Measurements from ENCODE around the gene FUZ.

DNA sequence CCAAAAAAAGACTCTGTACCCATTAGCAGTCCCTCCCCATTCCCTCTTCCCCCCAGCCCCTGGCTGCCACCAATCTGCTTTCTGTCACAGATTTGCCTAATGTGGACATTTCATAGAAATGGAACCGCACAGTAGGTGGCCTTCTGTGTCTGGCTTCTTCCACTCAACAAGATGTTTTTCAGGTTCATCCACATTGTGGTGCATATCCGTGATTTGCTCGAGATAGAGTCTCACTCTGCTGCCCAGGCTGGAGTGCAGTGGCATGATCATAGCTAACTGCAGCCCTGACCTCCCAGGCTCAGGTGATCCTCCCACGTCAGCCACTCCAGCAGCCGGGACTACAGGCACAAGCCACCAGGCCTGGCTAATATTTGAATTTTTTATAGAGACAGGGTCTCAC lies 25.3 kb downstream of the FUZ start:
- TF ChIP-seq, protein P1, sequence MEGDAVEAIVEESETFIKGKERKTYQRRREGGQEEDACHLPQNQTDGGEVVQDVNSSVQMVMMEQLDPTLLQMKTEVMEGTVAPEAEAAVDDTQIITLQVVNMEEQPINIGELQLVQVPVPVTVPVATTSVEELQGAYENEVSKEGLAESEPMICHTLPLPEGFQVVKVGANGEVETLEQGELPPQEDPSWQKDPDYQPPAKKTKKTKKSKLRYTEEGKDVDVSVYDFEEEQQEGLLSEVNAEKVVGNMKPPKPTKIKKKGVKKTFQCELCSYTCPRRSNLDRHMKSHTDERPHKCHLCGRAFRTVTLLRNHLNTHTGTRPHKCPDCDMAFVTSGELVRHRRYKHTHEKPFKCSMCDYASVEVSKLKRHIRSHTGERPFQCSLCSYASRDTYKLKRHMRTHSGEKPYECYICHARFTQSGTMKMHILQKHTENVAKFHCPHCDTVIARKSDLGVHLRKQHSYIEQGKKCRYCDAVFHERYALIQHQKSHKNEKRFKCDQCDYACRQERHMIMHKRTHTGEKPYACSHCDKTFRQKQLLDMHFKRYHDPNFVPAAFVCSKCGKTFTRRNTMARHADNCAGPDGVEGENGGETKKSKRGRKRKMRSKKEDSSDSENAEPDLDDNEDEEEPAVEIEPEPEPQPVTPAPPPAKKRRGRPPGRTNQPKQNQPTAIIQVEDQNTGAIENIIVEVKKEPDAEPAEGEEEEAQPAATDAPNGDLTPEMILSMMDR (IDR thresholded peaks at IDR 0.05; ENCODE audit: insufficient read depth, low read length, poor library complexity, severe bottlenecking): no peak
- TF ChIP-seq EZH2phosphoT487 (conservative IDR thresholded peaks at IDR 0.05; ENCODE audit: low read length): no peak
